ENCODE results near the gene GSPT1.

GRCh38 chr16:11833951-11834695 is 81.6 kb downstream of the GSPT1 start:
- no peak for TF ChIP-seq CTCF (IDR thresholded peaks at IDR 0.05)
- no peak for TF ChIP-seq POLR2A (IDR thresholded peaks at IDR 0.05)

All from transverse colon (tissue), 3 donors.